ENCODE results near the gene GABRA4. TPM values are rescaled to one million over a fixed set of nuclear protein-coding genes. Genes with fewer than 3 reads are reported as not detected.

GABRA4 gene
- total RNA-seq, 4 donors from 2014 or later: 0.08 to 0.71 (median 0.27) TPM; not detected in 1

GRCh38 chr4:46992338-46992737 is 1.0 kb downstream of the GABRA4 start:
- WGBS, 2 donors: 19 to 23% methylated on average over 9 of the region's 9 CpGs
- no peak for DNase-seq (ENCODE audit: low spot score in 2 of 2)
- no peak for TF ChIP-seq CTCF (IDR thresholded peaks at IDR 0.05)
- TF ChIP-seq POLR2A (IDR thresholded peaks at IDR 0.05): no peak
- no peak overlapping the region for H3K4me3 ChIP-seq (ENCODE audit: low read depth, poor library complexity, severe bottlenecking)
- intact Hi-C loops (cut with DNase I; ENCODE audit: low total_unique reads): no loop called here

- no peak for DNase-seq (ENCODE audit: low spot score in 2 of 2)
- TF ChIP-seq CTCF (IDR thresholded peaks at IDR 0.05) (no peak), POLR2A (IDR thresholded peaks at IDR 0.05) (no peak)
- intact Hi-C loops (cut with DNase I; ENCODE audit: low total_unique reads): no loop called here
- H3K4me3 ChIP-seq (ENCODE audit: low read depth, poor library complexity, severe bottlenecking): no peak overlapping the region
- WGBS, 2 donors: 54 to 55% methylated on average over 3 of the region's 3 CpGs
Measured at GRCh38 chr4:46986922-46987638, 6.3 kb downstream of the GABRA4 start.

- WGBS, 2 donors: 87 to 92% methylated on average over 1 of the region's 1 CpG
- no peak for DNase-seq (ENCODE audit: low spot score in 2 of 2)
- TF ChIP-seq POLR2A (IDR thresholded peaks at IDR 0.05) (no peak), CTCF (IDR thresholded peaks at IDR 0.05) (no peak)
- intact Hi-C loops (cut with DNase I; ENCODE audit: low total_unique reads): no loop called here
- H3K4me3 ChIP-seq (ENCODE audit: low read depth, poor library complexity, severe bottlenecking): no peak overlapping the region
Measured at GRCh38 chr4:46984781-46985180, 8.6 kb downstream of the GABRA4 start.

GRCh38 chr4:46980851-46981250 is 12.5 kb downstream of the GABRA4 start:
- H3K4me3 ChIP-seq (ENCODE audit: low read depth, poor library complexity, severe bottlenecking): no peak overlapping the region
- 53 to 59% methylated on average over 4 of the region's 4 CpGs for WGBS, 2 donors
- intact Hi-C loops (cut with DNase I; ENCODE audit: low total_unique reads): no loop called here
- no peak for TF ChIP-seq POLR2A (IDR thresholded peaks at IDR 0.05)
- no peak for TF ChIP-seq CTCF (IDR thresholded peaks at IDR 0.05)
- no peak for DNase-seq (ENCODE audit: low spot score in 2 of 2)

GRCh38 chr4:46979726-46980125 is 13.7 kb downstream of the GABRA4 start:
- DNase-seq (ENCODE audit: low spot score in 2 of 2): no peak
- no peak overlapping the region for H3K4me3 ChIP-seq (ENCODE audit: low read depth, poor library complexity, severe bottlenecking)
- 79 to 89% methylated on average over 4 of the region's 4 CpGs for WGBS, 2 donors
- no peak for TF ChIP-seq POLR2A (IDR thresholded peaks at IDR 0.05)
- TF ChIP-seq CTCF (IDR thresholded peaks at IDR 0.05): no peak
- intact Hi-C loops (cut with DNase I; ENCODE audit: low total_unique reads): no loop called here

GRCh38 chr4:46979283-46979682 is 14.1 kb downstream of the GABRA4 start:
- DNase-seq (ENCODE audit: low spot score in 2 of 2): no peak
- no peak overlapping the region for H3K4me3 ChIP-seq (ENCODE audit: low read depth, poor library complexity, severe bottlenecking)
- TF ChIP-seq CTCF (IDR thresholded peaks at IDR 0.05) (no peak), POLR2A (IDR thresholded peaks at IDR 0.05) (no peak)
- intact Hi-C loops (cut with DNase I; ENCODE audit: low total_unique reads): no loop called here
- WGBS, 2 donors: 70 to 75% methylated on average over 2 of the region's 2 CpGs

Measured in lower leg skin (tissue), 4 donors.